HL-60 (cell line): ENCODE results near the gene CCDC182.

Experiments
- DNase-seq, 2 experiments: peaks; one replicate each; pipeline ENCODE4 v3.0.0-alpha.2; 2010 to 2020; ENCODE audit warnings: low read depth in 1 of 2, low spot score in 1 of 2
- H3K27ac ChIP-seq: fragments of 250-450 bp; sonication (Bioruptor Pico); replicated peaks from 2 replicates; pipeline ENCODE4 v1.5.1; 2020; ENCODE audit warnings: mild to moderate bottlenecking, moderate library complexity
- H3K27me3 ChIP-seq: fragments of 250-450 bp; sonication (Bioruptor Pico); 2 replicates; pipeline ENCODE4 v1.5.1; 2021; ENCODE audit warnings: mild to moderate bottlenecking, moderate library complexity; ENCODE audit not compliant: insufficient read depth, poor library complexity, severe bottlenecking
- H3K4me3 ChIP-seq: replicated peaks from 2 replicates; pipeline ENCODE4 v1.5.1; 2011; ENCODE audit warnings: mild to moderate bottlenecking, control low read depth, low read length; ENCODE audit not compliant: insufficient read depth
- GABPA ChIP-seq: IDR thresholded peaks from 2 replicates; pipeline ENCODE4 v1.6.1; 2012; ENCODE audit warnings: low read depth
- POLR2AphosphoS5 ChIP-seq: IDR thresholded peaks from 2 replicates; pipeline ENCODE4 v1.6.1; 2012; ENCODE audit warnings: low read depth
- REST ChIP-seq: IDR thresholded peaks from 2 replicates; pipeline ENCODE4 v1.6.1; 2012; ENCODE audit warnings: low read depth; ENCODE audit not compliant: insufficient replicate concordance
- SPI1 ChIP-seq: IDR thresholded peaks from 2 replicates; pipeline ENCODE4 v1.6.1; 2012; ENCODE audit warnings: low read depth, mild to moderate bottlenecking, borderline replicate concordance
- TF ChIP-seq, protein P1 (sequence below): IDR thresholded peaks from one replicate; pipeline ENCODE4 v1.5.1; 2011; ENCODE audit warnings: low read length, control low read depth, inconsistent platforms; ENCODE audit not compliant: insufficient read depth

The CCDC182 gene

GRCh38 chr17:57724026-57724728, 20.9 kb downstream of the CCDC182 start:
- TF ChIP-seq REST = no peak
- TF ChIP-seq GABPA = no peak
- TF ChIP-seq SPI1 = no peak
- TF ChIP-seq POLR2AphosphoS5 = no peak
- TF ChIP-seq, protein P1, sequence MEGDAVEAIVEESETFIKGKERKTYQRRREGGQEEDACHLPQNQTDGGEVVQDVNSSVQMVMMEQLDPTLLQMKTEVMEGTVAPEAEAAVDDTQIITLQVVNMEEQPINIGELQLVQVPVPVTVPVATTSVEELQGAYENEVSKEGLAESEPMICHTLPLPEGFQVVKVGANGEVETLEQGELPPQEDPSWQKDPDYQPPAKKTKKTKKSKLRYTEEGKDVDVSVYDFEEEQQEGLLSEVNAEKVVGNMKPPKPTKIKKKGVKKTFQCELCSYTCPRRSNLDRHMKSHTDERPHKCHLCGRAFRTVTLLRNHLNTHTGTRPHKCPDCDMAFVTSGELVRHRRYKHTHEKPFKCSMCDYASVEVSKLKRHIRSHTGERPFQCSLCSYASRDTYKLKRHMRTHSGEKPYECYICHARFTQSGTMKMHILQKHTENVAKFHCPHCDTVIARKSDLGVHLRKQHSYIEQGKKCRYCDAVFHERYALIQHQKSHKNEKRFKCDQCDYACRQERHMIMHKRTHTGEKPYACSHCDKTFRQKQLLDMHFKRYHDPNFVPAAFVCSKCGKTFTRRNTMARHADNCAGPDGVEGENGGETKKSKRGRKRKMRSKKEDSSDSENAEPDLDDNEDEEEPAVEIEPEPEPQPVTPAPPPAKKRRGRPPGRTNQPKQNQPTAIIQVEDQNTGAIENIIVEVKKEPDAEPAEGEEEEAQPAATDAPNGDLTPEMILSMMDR = no peak
- no peak overlapping the region for H3K4me3 ChIP-seq
- H3K27ac ChIP-seq = no peak overlapping the region
- DNase-seq = no peak
- H3K27me3 ChIP-seq = no peaks in the 10 kb centered on the region

GRCh38 chr17:57723427-57724025, 21.6 kb downstream of the CCDC182 start:
- no peak for TF ChIP-seq GABPA
- TF ChIP-seq POLR2AphosphoS5 = no peak
- TF ChIP-seq, protein P1 = no peak
- TF ChIP-seq REST = no peak
- TF ChIP-seq SPI1 = no peak
- H3K27ac ChIP-seq = no peak overlapping the region
- no peak for DNase-seq
- no peak overlapping the region for H3K4me3 ChIP-seq
- no peaks in the 10 kb centered on the region for H3K27me3 ChIP-seq

DNA sequence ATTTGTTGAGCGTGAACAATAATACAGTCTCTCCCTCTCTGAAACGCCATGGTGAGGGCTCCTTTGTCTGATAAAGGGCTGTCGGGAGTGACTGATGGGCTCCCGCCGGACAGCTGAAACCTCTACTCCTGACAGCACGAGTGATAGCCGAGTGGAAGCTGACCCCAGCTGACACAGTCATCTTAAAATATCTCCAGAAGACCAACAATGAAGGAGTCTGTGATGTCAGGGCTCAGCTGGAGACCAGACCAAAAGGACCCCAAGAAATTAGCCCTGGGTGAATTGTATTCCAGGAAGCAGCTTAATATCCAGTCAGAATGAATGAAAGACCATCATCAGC, 22.4 kb downstream of the CCDC182 start:
- H3K27me3 ChIP-seq = no peaks in the 10 kb centered on the region
- H3K4me3 ChIP-seq = no peak overlapping the region
- no peak for DNase-seq
- H3K27ac ChIP-seq = no peak overlapping the region
- TF ChIP-seq POLR2AphosphoS5 (no peak), SPI1 (no peak), REST (no peak), GABPA (no peak)
- TF ChIP-seq, protein P1 = no peak
